HepG2 (cell line): Measurements from ENCODE around the gene CLN6. TPM values are rescaled to one million over a fixed set of nuclear protein-coding genes. Genes with fewer than 3 reads are reported as not detected.

Experiments used
- ATAC-seq: fragments of 200-7000 bp; cut with Tn5 transposase; 3 replicates; pipeline ENCODE4 v1.9.1; 2020; ENCODE audit warnings: mild to moderate bottlenecking, moderate library complexity
- BruUV-seq: library from RNA; stranded (reverse); fragments of 400-500 nt; replicated peaks from 2 replicates; lab custom pipeline; 2021; lab: Mats Ljungman, UMichigan
- CTCF ChIA-PET: fragments of 300-600 bp; formaldehyde crosslinking; extraction: SDS; loops from one replicate; lab custom pipeline; 2021; ENCODE audit warnings: low total read pairs, inconsistent platforms, low intra/inter-chr PET ratio; lab: Yijun Ruan, JAX
- POLR2A ChIA-PET: fragments of 350-600 bp; sonication (Branson Sonifier 250); formaldehyde crosslinking; loops from one replicate; lab custom pipeline; 2020; ENCODE audit warnings: antibody characterized with exemption, inconsistent platforms; lab: Yijun Ruan, JAX
- DNase-seq: peaks from one replicate; pipeline ENCODE4 v3.0.0-alpha.2; 2015; ENCODE audit warnings: low spot score
- FAIRE-seq: peaks from 3 replicates; lab custom pipeline; 2011; peaks lifted over from hg19 to GRCh38; lab: Jason Lieb, UNC
- H2AFZ ChIP-seq: one replicate; pipeline ENCODE4 v1.6.1; 2011; ENCODE audit warnings: low read length, inconsistent platforms
- H3K27ac ChIP-seq: fragments of 300-600 bp; 3 replicates; pipeline ENCODE4 v1.8.0; 2011; ENCODE audit warnings: mixed run types, mild to moderate bottlenecking, mixed read lengths, low read length, inconsistent platforms; ENCODE audit not compliant: insufficient read depth; ENCODE audit errors: extremely low read length
- H3K27me3 ChIP-seq, 2 experiments: fragments of 200-600 bp in 1 of 2; 2 replicates in 1 of 2; 3 replicates in 1 of 2; pipeline versions ENCODE4 v1.6.0 to v1.8.0; 2011; ENCODE audit warnings: low read length in 2 of 2, mild to moderate bottlenecking in 2 of 2, moderate library complexity in 2 of 2, inconsistent platforms in 1 of 2; ENCODE audit not compliant: insufficient read depth in 2 of 2, control insufficient read depth in 1 of 2
- H3K36me3 ChIP-seq, 2 experiments: fragments of 200-600 bp in 1 of 2; replicated peaks in 1 of 2; 2 replicates in 1 of 2; 3 replicates in 1 of 2; pipeline versions ENCODE4 v1.5.1 to v1.8.0; 2011; ENCODE audit warnings: low read length in 2 of 2, inconsistent platforms in 1 of 2; ENCODE audit not compliant: insufficient read depth in 2 of 2, control insufficient read depth in 1 of 2
- H3K4me1 ChIP-seq: 2 replicates; pipeline ENCODE4 v1.5.1; 2012; ENCODE audit warnings: low read length, inconsistent platforms; ENCODE audit not compliant: insufficient read depth
- H3K4me2 ChIP-seq: 2 replicates; pipeline ENCODE4 v1.6.0; 2011; ENCODE audit warnings: low read depth, low read length, inconsistent platforms
- H3K4me3 ChIP-seq, 3 experiments: fragments of 200-600 bp in 1 of 3; sonication (generic), shearing (Covaris generic) in 1 of 3; replicated peaks in 1 of 3; 2 replicates each; pipeline ENCODE4 v1.5.1; 2011 to 2016; ENCODE audit warnings: low read length in 3 of 3, inconsistent platforms in 2 of 3, low read depth in 2 of 3, mild to moderate bottlenecking in 2 of 3, control low read depth in 1 of 3, mixed read lengths in 1 of 3; ENCODE audit not compliant: insufficient read depth in 1 of 3
- H3K79me2 ChIP-seq: one replicate; pipeline ENCODE4 v1.6.1; 2011; ENCODE audit warnings: low read length, inconsistent platforms; ENCODE audit not compliant: insufficient read depth
- H3K9ac ChIP-seq: 2 replicates; pipeline ENCODE4 v1.6.0; 2011; ENCODE audit warnings: mild to moderate bottlenecking, low read depth, low read length, inconsistent platforms; ENCODE audit not compliant: insufficient read depth
- H3K9me3 ChIP-seq: 2 replicates; pipeline ENCODE4 v1.5.1; 2012; ENCODE audit warnings: mild to moderate bottlenecking, low read length
- H4K20me1 ChIP-seq: 2 replicates; pipeline ENCODE4 v1.6.0; 2011; ENCODE audit warnings: inconsistent platforms, mild to moderate bottlenecking, low read length, moderate library complexity; ENCODE audit not compliant: insufficient read depth
- ATF4 ChIP-seq, 2 experiments: fragments of 450-650 bp in 1 of 2; sonication (generic) in 1 of 2; formaldehyde crosslinking; IDR thresholded peaks; 2 replicates each; pipeline versions ENCODE4 v1.5.0 to v1.8.0; 2020 to 2022; ENCODE audit warnings: mild to moderate bottlenecking in 1 of 2, missing genetic modification reagents in 1 of 2
- CC2D1A ChIP-seq: sonication (generic); formaldehyde crosslinking; IDR thresholded peaks from 2 replicates; pipeline ENCODE4 v1.8.1; 2023; ENCODE audit warnings: mild to moderate bottlenecking, missing genetic modification reagents
- CHCHD3 ChIP-seq: sonication (generic); formaldehyde crosslinking; IDR thresholded peaks from 2 replicates; pipeline ENCODE4 v1.8.0; 2022; ENCODE audit warnings: mild to moderate bottlenecking, missing genetic modification reagents, moderate library complexity
- KAT2B ChIP-seq: fragments of 150-350 bp; IDR thresholded peaks from 2 replicates; pipeline ENCODE4 v1.6.1; 2014; ENCODE audit warnings: low read depth, low read length, borderline replicate concordance
- LRRFIP1 ChIP-seq: sonication (generic); formaldehyde crosslinking; conservative IDR thresholded peaks from 2 replicates; pipeline ENCODE4 v1.4.0; 2020; ENCODE audit warnings: missing genetic modification reagents
- TAF1 ChIP-seq: sonication (generic); formaldehyde crosslinking; IDR thresholded peaks from 2 replicates; pipeline ENCODE4 v1.4.0; 2020; ENCODE audit warnings: missing genetic modification reagents
- UBTF ChIP-seq: sonication (generic); formaldehyde crosslinking; IDR thresholded peaks from 2 replicates; pipeline ENCODE4 v1.4.0; 2020; ENCODE audit warnings: mild to moderate bottlenecking, missing genetic modification reagents
- ZFP91 ChIP-seq: sonication (generic); formaldehyde crosslinking; IDR thresholded peaks from 2 replicates; pipeline ENCODE4 v1.9.0; 2022; ENCODE audit warnings: missing genetic modification reagents, mild to moderate bottlenecking, borderline replicate concordance
- ZNF18 ChIP-seq: sonication (generic); formaldehyde crosslinking; IDR thresholded peaks from 2 replicates; pipeline ENCODE4 v1.8.0; 2022; ENCODE audit warnings: mild to moderate bottlenecking, missing genetic modification reagents; ENCODE audit not compliant: insufficient replicate concordance
- ZNF468 ChIP-seq: sonication (generic); formaldehyde crosslinking; IDR thresholded peaks from 2 replicates; pipeline ENCODE4 v1.8.0; 2022; ENCODE audit warnings: mild to moderate bottlenecking, moderate library complexity, missing genetic modification reagents
- ZNF784 ChIP-seq: sonication (generic); formaldehyde crosslinking; IDR thresholded peaks from 2 replicates; pipeline ENCODE4 v1.5.1; 2020; ENCODE audit warnings: missing genetic modification reagents, mild to moderate bottlenecking, borderline replicate concordance
- WGBS: methylation state at CpG from one replicate; pipeline ENCODE4 v1.1.6; 2017; ENCODE audit warnings: low lambda C conversion rate; 5-methylcytosine and 5-hydroxymethylcytosine counted together
- in situ Hi-C: cut with HindIII; loops from 2 replicates; pipeline ENCODE4 v1.10.0; 2017; ENCODE audit warnings: low pct_unique_long_range_greater_than_20kb; ENCODE audit not compliant: extremely low pct_ligation_motif_present
- intact Hi-C: fragments of 100-400 bp; cut with micrococcal nuclease; formaldehyde crosslinking; loops from one replicate; pipeline ENCODE4 v1.10.0; 2022; ENCODE audit not compliant: unreplicated experiment
- polyA plus RNA-seq, 8 experiments: library from polyadenylated mRNA; depleted of rRNA in 3 of 8; stranded (reverse) in 7 of 8; unstranded in 1 of 8; fragments of >200 nt; fragmentation: Illumina TruSeq in 4 of 8; extraction: Trizol in 4 of 8; gene quantifications; 2 replicates each; pipeline versions ENCODE4 v1.2.1 to v1.2.3, GENCODE V29; 2011 to 2016; ENCODE audit warnings: low read depth in 4 of 8, missing spikeins in 1 of 8, mixed read lengths in 1 of 8; ENCODE audit not compliant: insufficient read depth in 1 of 8
- total RNA-seq, 5 experiments: library from RNA; depleted of rRNA; stranded (reverse); fragments of >200 nt; fragmentation: Illumina TruSeq; extraction: Trizol; gene quantifications; 2 replicates each; pipeline ENCODE4 v1.2.3, GENCODE V29; 2016; ENCODE audit warnings: low read depth in 1 of 5

Gene CLN6
- total and polyA plus RNA-seq, 2 of the 13 experiments (the other 11 are each of a cell fraction or from before 2014, with no cell fraction given), result 24.9 to 27.1 TPM

- H4K20me1 ChIP-seq, result no peaks in the 10 kb centered on the region; the same call in 1 of the 2 replicates
- no peaks in the 10 kb centered on the region; a peak in 1 of 5 replicates for H3K27me3 ChIP-seq
- FAIRE-seq (peak; percentile 32), DNase-seq (no peak), ATAC-seq (peak; percentile 14)
- peaks cover 75% of the 10 kb centered on the region for H3K4me1 ChIP-seq
- H3K79me2 ChIP-seq, result peaks cover 44% of the 10 kb centered on the region
- in situ Hi-C loops (no loop called here), intact Hi-C loops (no loop called here)
- TSS peak; percentile 58 for BruUV-seq
- POLR2A ChIA-PET, result interaction anchor here (0.9 to 3.6 kb wide), 2 partner anchors 34 to 49 kb away, joined by 3 to 18 read pairs; partner anchors contain the start of gene FEM1B
- peak overlapping the region; percentile 89 for H3K27ac ChIP-seq
- H3K9me3 ChIP-seq, result no peaks in the 10 kb centered on the region
- H2AFZ ChIP-seq, result no peak overlapping the region
- H3K36me3 ChIP-seq, result peaks cover 0 to 5% of the 10 kb centered on the region in 2 experiments; a peak in 1 of 5 replicates
- H3K4me2 ChIP-seq, result peak overlapping the region; percentile 100
- CTCF ChIA-PET, result no interaction called here
- WGBS, result 2% methylated on average over 17 of the region's 25 CpGs
- peak overlapping the region; percentile 60 to 82 (median 78) for H3K4me3 ChIP-seq
- peak overlapping the region; percentile 81 for H3K9ac ChIP-seq
- 0 out of 2 replicates have a peak, but pooled peaks have one; percentile 3 for TF ChIP-seq ZFP91 (CRISPR knock-in tag)
- no peak for TF ChIP-seq ZNF468 (CRISPR knock-in tag)
- TF ChIP-seq ZNF18 (CRISPR knock-in tag), result peak; percentile 29
- TF ChIP-seq CHCHD3 (CRISPR knock-in tag), result no peak
- no peak for TF ChIP-seq ATF4 (CRISPR knock-in tag; IDR thresholded peaks at IDR 0.05)
- TF ChIP-seq TAF1 (CRISPR knock-in tag), result no peak
- no peak for TF ChIP-seq KAT2B
- 0 out of 2 replicates have a peak, but pooled peaks have one; percentile 27 for TF ChIP-seq ZNF784 (CRISPR knock-in tag)
- TF ChIP-seq LRRFIP1 (CRISPR knock-in tag), result no peak
- TF ChIP-seq UBTF (CRISPR knock-in tag), result peak; percentile 10; the same call in 1 of the 2 replicates
- TF ChIP-seq CC2D1A (CRISPR knock-in tag), result no peak
Measured at GRCh38 chr15:68228143-68228970, 1.2 kb downstream of the CLN6 start.
